GM12892 (cell line): ENCODE measurements around the gene GOLPH3L.

Source experiments
- POLR2A ChIP-seq: IDR thresholded peaks from 2 replicates; pipeline ENCODE4 v1.6.1; 2011; ENCODE audit warnings: low read depth, low read length, control low read depth
- POLR2AphosphoS5 ChIP-seq: IDR thresholded peaks from 2 replicates; pipeline ENCODE4 v1.6.1; 2011; ENCODE audit warnings: low read depth, low read length, control low read depth
- TAF1 ChIP-seq: IDR thresholded peaks from 2 replicates; pipeline ENCODE4 v1.6.1; 2011; ENCODE audit warnings: low read depth, mild to moderate bottlenecking, control low read depth, low read length, borderline replicate concordance

DNA sequence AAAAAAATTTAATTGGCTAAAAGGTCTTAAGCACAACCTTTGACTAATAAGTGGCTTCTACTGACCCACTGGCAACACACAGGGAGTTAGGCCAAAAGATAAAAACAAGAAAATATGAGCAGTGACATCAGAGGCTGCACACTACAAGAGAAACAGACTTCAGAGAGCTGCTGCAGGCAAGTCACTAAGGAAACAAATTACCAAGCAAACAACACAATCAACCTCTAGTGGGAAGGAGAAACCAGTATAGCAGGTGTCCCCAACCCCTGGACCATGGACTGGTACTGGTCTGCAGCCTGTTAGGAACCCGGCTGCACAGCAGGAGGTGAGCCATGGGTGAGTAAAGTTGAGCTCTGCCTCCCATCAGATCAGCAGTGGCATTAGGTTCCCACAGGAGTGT lies 46.8 kb downstream of the GOLPH3L start:
- TF ChIP-seq POLR2A: no peak
- no peak for TF ChIP-seq POLR2AphosphoS5
- no peak for TF ChIP-seq TAF1
